GM21447 (cell line): Measurements from ENCODE around the gene AOX1.
"Not testable (repeated sequence)": the region's sequence is repeated elsewhere in the genome, so short reads cannot be mapped to it uniquely, and the experiment has no call there.

Experiments
- ATAC-seq: cut with Tn5 transposase; IDR thresholded peaks from one replicate; pipeline ENCODE4 v1.9.1; 2021; ENCODE audit not compliant: unreplicated experiment

The AOX1 gene

DNA sequence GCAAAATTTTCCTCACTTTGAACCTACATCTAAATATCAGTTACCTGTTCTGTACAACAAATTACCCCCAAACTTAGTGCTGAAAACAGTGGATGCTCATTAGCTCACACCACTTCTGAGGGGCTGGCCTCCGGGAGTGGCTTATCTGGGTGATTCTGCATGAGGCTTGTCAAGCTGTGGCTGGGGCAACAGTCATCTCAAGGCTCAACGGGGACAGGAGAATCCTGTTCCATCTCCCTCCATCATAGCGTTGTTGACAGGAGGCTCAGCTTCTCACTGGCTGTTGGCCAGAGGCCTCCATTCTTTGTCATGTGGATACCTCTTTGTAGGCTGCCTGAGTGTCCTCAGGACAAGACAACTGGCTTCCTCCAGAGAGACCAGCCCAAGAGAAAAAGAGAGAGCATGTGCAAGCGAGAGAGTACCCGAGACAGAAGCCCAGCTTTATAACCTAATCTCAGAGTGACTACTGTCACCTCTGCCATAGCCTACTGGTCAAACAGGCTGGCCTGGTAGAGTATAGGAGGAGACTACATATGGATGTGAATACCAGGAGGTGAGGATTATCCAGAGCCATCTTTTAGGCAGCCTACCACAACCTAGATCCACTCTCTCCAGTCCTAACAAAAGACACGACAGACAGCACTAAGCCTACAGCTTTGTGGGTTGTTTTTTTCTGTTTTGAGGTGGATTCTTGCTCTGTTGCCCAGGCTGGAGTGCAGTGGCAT lies 79.1 kb downstream of the AOX1 start:
- ATAC-seq = no peak

DNA sequence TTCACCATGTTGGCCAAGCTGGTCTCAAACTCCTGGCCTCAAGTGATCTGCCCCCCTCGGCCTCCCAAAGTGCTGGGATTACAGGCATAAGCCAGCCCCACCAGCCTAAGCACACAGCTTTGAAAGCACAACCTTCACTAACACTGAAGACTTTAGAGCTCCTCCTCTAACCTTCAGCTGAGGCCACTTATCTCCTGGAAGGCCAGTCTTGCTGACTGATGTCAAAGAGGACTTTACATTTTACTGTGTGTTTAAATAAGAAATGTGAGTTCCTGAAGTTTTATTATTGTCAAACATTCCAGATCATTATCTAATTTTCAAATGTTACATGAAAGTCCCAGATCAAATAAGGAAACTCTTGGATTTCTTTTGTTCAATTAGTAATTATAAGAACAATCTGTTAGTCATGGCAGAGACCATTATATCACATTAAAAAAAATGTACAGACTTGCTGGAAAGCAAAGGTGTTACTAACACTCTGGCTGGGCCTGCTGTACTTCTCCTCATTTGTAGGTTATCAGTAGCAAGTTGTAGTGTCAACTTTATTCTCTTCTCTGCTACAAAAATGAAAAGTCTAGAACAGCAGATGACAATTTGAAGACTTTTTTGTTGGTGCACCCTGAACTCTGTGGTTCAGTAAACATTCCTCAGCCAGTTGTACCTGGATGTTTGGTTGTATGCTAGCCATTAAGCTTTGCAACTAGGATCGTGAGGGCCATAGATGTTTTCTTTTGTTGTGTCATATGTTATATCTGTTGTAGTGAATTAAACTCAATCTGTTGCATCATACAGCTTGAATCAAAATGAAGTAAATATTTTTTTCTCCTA lies 80.0 kb downstream of the AOX1 start:
- no peak for ATAC-seq

DNA sequence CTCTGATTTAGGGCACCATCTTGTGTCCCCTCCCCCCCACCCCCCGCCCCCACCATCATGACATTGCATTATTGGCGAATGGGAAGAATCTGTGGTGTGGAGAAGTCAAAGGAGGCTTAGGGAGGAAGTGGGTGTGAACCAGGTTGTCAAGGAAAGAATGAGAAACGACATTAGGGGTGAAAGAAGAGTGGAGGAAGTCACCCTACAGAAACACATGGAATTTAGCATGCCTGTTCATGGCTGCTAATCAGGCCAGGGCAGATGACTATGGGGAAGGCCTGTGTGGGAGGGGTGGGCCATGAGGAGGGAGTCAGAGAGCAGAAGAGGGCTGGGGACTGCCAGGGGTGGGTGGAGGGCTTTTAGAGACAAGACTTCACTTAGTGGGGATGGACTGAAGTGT lies 81.6 kb downstream of the AOX1 start:
- no peak for ATAC-seq

DNA sequence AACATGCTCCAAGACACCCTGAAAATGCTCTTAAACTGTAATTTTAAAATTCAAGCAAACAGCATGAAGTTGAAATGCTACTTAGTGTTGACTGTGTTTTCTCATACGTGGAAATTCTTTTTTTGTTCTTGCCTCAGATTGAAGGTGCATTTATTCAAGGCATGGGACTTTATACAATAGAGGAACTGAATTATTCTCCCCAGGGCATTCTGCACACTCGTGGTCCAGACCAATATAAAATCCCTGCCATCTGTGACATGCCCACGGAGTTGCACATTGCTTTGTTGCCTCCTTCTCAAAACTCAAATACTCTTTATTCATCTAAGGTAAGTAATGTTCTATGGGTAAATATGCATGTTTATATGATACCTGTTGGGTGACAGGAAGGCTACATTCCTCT lies 82.7 kb downstream of the AOX1 start:
- no peak for ATAC-seq

DNA sequence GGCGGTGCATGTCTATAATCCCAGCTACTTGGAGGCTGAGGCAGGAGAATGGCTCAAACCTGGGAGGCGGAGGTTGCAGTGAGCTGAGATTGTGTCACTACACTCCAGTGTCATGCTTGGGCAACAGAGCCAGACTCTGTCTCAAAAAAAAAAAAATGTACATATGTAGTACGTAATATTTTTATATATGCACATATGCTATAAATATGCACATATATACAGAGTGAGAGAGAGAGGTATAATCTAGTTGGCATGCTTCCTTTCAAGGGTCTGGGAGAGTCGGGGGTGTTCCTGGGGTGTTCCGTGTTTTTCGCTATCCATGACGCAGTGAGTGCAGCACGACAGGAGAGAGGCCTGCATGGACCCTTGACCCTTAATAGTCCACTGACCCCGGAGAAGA lies 83.5 kb downstream of the AOX1 start:
- no peak for ATAC-seq

DNA sequence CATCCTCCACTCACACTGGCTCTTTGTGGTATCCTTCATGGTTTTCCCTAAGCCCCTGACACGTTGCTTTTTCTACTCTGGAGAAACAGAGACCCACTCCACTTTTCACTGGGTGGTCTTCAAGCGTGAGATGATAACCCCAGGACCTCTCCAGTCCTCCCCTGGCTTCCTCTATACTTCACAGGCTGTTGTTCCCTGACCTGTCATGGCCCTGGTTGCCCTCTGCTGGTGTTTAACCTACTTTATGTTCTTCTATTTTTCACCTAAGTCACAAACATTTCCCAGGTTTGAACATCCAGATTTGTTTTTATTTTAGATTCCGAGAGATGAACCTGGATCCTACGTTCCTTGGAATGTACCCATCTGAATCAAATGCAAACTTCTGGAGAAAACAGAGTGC lies 84.5 kb downstream of the AOX1 start:
- no peak for ATAC-seq

DNA sequence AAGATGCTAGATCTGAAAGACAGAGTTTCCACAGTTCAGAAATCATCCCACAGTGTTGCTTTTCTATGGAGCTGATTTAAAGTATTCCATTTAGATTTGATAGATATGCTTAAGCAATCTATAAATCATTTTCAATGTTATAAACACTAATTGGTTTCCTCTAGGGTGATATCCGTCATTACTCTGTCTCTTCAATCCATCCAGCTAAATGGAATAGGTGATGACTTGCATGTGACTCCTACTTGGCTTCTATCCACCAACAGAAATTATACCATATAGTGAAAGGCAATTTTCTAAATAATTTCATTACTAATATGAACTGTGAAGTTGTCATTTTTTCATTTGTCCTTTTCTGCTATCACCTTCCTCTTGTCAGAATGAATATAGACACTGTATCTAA lies 84.9 kb downstream of the AOX1 start:
- no peak for ATAC-seq

DNA sequence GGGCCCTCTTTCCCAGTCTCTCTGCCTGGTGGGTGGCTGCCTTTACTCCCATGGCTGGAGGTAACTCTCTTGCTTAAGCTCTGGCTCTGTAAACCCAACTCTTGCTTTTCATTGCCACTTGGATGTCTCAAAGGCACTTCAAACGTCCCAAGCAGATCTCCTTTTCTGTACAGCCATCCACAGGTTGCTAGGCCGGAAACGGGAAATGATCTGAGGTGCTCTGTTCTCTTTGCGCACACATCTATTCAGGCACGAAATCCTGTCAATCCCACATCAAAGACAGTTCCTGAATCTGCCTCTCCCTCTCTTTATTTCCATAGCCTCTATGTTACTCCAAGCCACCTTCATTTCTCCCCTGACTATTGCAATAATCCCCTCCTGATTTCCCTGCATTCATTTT lies 87.4 kb downstream of the AOX1 start:
- no peak for ATAC-seq

DNA sequence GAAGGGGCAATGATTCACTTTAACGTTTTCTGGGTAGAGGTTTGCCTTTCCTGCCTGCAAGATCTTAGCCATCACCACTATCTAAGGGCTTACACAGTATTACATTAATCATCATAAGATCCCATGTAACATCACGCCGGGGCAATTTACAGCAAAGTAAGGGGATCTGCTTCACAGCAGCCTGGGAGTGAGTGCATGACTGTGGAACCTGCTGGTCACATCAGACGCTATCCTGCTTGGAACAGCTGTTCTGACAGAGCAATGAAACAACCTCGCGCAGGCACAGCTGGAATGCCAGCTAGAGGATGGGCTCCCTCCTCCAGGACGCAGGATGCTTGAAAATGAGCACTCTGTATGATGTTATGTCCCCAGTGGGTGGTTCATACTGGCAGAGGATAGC lies 89.0 kb downstream of the AOX1 start:
- no peak for ATAC-seq

DNA sequence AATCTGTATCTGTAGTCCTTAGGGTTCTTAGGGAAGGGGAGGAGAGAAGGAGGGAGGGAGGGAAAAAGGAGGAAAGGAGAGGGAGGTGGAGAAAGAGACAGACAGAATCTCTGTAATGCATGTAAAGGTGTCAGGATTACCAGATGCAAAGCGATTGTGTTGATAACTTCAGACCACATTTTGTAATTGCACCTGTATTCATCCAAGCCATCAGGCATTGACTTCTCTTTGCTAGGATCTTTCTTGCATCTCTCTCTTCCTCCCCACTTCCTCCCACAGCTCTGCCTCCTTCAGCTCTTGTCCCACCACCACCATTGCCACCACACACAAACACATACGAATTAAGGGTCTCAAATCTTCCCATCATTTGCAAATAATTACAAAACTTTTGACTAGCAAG lies 91.4 kb downstream of the AOX1 start:
- ATAC-seq = no peak

DNA sequence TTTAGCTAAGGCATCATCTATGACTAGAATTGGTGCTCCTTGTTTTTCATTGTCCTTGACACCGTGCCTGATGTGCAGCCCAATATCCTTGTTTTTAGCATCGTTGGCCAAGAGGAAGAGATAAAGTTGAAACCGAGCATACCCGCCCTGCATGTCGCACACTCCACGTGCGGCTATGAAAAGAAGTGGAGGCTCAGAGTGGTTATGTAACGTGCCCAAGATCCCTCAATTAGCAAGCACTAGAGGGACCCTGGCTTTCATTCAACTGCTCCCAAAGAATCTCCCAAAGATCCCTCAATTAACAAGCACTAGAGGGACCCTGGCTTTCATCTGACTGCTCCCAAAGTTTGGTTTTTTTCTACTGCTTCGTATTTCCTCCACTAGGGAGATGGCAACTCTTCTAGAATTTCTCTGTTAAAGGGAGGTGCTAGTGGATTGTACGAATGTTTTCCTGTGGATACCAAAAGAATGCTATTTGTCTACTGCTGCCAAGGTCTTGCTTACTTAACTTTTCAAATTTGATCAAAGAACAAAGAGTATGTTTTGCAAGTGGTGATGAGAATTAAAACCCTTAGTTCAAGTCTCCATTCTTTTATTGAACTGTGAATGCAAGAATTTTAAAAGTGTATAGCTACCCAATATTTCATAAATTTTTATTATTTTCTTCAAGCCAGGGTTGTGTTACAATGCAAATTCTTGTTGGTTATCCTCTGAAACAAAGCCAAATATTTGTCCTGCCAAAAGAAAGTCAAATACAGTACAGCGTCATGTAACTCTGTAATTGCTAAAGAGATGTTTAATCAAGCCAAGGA lies 92.1 kb downstream of the AOX1 start:
- ATAC-seq = no peak

DNA sequence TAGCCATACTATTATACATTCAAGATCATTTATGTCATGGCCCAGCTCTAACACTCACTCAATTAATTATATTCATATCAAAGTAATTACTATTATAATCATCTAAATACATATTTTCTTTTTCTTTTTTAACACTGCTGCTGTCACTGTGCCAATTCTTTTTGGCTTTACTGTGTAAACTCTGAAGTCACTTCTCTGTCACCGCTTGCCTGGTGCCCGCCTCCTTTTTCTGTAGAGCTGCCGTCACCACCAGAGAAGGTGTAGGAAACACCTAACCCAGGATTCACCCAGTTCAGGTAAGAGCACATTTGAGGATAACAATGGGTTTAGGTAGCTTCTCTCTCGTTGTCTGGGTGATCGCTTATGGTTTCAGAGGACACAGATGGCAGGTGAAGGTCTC lies 93.3 kb downstream of the AOX1 start:
- no peak for ATAC-seq

DNA sequence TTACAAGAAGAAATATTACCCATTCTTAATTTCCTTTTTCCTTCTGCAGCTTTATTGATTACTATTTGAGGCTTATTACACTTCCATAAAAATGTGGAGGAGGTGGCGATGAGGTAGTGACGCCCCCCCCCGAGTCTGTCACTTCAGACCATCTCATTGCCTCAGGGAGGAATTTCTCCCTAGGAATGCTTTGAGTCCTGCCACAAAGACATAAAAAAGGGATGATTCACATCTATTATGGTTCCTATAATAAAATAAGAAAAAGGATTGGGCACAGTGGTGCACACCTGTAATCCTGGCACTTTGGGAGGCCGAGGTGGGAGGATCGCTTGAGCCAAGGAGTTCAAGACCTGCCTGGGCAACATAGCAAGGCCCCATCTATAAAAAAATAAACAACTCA lies 93.7 kb downstream of the AOX1 start:
- ATAC-seq = no peak

DNA sequence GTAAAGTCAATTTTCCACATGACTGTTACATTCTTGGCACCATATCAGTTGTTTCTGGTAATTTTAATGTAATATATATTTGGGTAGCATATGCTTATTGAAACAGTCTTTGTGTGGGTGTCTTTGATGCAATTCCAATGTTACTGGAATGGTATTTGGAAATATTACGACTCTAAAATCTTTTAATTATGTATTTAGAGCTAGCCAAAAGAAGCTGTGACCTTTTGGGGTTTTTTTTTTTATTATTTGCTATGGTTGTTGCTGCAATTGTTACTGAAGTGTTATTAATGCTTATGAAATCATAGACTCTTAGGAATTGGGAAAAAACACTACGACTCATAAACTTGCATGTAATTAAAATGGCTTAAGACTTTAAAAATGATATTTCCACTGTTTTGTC lies 95.9 kb downstream of the AOX1 start:
- no peak for ATAC-seq

DNA sequence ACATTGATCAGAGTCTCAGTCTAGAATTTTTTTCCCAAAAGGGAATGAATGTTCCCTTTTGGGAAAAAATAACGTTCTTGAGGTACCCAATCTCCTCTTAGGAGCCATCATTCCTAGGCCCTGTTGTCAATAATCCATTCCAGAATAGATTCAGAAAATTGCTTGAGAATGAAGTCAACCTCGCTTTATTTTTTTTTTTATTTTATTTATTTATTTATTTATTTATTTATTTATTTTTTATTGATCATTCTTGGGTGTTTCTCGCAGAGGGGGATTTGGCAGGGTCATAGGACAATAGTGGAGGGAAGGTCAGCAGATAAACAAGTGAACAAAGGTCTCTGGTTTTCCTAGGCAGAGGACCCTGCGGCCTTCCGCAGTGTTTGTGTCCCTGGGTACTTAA lies 96.6 kb downstream of the AOX1 start:
- not testable (repeated sequence) for ATAC-seq

DNA sequence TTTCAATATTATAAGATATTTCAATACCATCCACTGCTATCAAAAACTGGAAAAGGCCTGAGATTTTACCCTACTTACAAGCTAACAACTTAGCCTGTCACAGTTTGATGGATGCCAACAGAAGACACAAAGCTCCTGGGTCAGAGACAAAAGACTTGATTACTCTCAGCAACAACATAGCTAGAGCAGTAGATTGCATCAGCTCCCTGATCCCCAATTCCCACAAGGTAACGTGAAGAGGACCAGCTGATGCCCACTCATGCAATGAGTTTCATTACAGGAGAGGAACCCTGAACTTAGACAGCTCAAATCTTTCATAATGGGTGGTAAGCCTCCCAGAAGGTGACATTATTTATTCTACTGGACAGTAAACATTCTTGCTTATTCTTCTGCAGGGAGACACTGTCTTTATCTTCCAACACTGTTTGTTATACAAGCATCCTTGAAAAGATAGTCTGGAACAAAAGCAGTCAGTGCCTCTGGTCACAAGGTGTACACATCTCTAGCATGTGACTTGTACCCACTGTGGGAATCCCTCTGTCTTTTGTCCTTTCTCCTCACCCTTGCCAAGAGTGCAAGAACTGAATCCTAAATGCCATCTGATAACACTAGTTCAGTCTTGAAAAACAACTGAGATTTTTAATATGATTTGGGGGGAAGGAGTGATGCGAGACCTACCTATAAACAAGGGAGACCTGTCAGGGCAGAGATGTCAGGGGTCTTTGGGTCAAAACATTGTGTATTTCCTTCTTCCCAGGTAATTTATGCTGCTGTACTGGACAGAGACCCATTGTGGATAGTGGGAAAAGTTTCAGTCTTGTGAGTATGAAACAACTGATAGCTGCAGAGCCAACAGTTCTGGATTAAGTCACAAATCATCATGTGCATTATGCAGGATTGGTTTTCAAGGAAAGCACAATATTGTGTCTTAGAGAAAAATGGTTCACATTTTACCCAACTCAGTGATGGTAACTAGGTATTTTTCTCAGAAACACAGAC lies 102.4 kb downstream of the AOX1 start:
- no peak for ATAC-seq

DNA sequence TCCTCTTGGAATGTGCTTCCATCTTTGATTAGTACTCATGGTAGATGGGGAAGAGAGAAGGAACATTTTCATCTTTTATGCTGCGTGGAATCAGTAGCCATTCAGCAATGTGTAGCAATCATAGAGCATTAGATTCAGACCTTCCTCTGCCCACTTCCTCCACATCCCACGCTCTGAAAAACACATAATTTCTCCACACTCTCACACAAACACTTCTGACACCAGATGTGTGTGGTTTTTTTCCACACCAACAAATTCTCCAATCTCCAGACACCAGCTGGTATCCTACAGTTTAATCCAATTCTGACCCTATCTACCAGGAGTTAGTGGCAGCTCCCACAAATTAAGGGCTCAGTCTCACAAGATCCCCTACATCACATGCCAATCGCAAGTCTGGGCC lies 103.3 kb downstream of the AOX1 start:
- no peak for ATAC-seq

DNA sequence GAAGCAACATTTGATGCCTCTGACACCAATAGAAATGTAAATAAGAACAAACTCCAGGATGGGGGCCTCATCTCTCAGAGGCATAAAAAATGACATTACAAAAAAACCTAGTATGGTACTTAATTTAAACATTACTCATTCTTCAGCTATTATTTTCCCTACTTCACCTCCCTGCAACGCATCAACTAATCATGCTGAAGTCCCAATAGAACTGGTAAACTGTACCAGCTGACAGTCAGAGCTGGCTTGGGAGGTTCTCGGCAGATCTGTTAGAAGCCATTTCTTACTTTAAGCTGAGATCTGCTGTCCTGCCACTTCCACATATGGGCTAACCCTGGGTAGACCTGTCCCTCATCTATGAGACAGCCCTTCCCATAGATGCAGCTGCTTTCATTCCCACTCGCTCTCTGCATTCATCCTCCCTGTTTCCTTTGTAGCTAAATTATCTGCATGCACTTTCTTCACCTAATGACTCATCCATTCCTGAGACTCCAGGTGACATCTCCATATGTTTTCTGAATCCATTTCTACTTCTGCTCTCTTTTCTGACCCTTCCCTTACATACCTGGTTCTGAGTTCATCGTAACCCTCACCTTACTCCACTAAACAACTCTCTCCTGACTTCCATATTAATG lies 108.1 kb downstream of the AOX1 start:
- no peak for ATAC-seq

DNA sequence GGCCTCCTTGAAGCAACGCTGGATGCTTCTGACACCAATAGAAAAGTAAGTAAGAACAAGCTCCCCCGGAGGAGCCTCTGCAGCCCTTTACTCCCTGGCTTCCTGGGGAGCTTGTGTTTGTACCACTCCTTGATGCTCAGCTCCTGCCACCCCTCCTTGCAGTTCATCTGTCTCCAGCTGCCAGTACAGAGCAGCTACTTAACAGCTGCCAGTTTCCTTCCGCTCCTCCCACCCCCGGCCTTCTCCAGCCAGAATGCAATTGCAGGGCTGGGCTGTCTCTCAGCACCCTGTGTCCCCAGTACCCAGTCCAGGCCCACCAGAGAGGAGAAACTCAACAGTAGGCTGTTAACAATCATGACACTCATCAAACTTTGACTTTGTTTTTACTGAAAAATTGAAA lies 109.4 kb downstream of the AOX1 start:
- ATAC-seq = no peak

DNA sequence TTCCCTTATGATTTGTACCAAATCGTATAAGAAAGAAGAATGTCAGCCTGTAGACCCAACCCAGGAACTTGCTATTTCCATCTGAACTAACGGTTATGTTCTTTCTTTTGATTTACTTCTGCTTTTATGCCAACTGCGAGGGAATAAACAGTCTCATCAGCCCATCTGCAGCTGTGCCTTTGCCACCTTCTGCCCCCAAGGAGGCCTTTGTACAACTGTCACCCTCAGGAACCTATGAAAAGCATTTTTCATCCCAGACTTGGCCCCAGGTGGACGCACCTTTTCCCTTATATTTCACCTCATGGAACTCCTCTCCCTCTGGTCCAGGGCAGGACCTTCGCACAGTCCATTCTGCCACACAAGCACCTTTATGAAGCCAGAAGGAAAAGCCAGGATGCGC lies 109.8 kb downstream of the AOX1 start:
- no peak for ATAC-seq
